Eye (tissue), 1 donor: ENCODE results near the gene ELL2.

Source experiments
- DNase-seq: peaks from one replicate; pipeline ENCODE4 v3.0.0-alpha.2; 2015

The ELL2 gene

DNA sequence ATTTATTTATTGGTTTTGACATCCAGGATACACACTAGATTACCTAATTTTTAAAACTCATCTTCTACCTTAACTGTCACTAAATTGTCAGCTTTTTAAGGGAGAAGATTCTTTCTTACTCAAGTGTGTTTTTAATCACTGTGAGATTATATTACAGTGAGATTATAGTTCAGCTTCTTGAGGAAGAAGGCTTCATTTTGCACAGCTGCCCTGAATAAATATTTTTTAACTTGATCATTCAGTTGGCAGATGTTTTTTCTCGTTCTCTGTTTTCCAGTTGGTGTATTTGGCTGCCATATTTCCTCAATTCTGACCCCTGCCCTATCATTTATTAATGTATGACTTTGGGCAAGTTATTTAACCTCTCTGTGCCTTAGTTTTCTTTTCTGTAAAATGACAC, 15.0 kb upstream of the ELL2 start:
- DNase-seq: no peak

DNA sequence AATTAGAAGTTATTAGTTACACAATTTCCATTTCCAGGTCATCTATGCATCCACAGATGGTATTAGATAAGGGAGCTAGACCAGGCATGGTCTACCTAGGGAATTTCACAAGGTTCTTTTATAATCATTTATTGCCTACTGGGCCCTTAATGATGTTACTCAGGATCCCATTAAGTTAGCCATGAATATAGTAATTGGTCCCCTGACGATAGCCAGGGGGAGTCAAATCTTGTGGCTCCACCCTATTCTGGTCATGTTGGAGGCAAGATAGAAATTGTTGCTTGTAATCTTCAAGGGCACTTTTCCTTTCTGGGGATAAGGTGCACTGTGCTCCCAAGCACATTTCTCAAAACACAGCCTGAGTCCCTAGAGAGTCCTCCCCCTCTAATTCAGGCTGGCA, 14.1 kb upstream of the ELL2 start:
- no peak for DNase-seq

DNA sequence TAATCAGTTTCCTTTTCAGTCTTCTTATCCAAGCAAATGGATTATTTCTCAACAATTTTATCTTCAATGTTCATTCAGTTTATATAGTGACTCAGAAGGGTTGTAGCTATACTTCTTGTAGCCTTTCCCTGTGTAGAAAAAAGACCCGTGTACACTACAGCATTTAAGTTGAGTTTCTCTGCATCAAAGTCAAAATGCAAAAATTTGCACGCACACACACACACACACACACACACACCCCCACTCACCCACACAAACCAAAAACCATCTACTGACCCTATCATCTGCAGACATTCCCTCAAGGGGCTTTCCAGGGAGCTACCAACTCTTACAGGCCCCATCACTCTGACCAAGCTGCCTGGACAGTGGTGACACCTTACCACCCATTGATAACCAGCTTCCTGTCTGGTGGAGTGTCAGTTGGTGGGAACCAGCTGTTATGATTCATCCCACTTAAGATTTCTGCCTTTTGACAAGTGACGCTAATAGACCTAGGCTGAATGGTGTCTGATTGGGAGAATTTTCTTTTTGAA, 12.2 kb upstream of the ELL2 start:
- no peak for DNase-seq

DNA sequence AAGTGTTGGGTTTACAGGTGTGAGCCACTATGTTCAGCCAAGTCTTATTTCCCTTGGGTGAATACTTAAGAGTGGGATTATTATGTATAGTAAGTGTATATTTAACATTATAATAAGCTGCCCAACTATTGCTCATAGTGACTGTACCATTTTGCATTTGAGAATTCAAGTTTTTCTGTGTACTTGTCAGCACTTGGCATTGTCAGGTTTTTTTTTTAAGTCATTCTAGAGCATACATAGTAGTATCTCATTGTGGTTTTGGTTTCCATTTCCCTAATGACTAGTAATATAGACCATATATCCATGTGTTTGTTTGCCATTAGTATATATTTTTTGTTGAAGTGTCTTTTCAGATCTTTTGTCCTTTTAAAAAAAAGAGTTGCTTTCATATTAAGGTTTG, 10.5 kb upstream of the ELL2 start:
- no peak for DNase-seq

DNA sequence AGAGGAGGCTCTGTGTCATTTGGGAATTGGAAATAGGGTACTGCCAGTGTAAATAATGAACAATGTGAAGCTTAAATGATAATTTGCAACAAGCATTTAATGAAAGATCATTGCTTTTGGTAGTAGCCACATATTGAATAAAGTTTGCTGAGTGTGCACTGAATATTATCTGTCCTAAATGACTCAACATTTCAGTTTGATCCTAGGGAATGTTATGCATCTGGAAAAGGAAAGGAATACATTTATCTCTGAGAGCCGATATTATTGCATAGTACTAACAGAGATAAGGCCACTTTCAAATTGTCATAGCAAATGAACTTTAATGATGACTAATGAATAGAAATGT, 8.7 kb upstream of the ELL2 start:
- DNase-seq: no peak

DNA sequence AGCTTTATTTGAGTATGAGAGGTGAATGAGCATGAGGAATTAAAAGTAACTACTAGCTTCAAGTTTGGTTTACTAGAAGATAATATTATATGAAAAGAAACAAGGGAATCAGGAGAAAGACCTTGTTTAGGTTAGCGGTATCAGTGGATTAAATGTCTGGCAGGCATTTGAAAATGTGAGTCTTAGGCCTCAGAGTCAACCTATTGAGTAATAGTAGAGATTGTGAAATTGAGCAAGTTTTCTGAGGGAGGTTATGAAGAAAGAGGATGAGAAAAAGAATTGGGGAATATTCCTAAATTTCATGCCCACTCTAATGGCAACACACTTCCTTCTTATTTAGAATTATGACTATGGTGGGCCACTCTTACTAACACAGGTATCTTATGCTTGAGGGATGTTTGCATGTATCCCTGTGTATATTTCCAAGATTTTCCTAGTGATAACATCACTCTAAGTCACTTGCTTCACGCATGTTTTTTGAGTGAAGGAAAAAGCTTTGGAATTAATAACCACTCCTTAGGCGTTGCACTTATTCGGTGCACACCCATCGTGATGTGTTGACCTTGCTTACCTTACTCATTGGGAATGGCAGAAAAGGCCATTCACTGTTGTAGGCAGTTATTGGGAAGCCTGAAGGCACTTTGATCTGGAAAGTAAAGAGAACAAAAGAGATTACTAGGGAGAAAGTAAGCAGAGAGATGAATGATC, 8.2 kb upstream of the ELL2 start:
- DNase-seq: no peak

DNA sequence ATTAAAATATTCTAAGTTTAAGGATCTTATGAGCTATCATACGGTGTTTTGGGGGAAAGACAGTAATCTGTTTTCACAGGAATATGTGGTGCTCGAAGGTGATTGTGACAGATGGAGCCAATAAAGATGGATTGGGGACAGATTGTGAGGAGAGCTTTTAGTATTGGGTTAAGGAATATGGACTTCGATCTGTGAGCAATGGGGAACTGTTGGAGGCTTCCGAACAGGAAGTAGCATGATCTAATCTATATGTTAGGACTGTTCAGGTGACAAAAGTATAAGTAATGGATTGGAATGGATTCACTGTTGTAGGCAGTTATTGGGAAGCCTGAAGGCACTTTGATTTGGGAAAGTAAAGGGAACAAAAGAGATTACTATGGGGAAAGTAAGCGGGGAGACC, 7.4 kb upstream of the ELL2 start:
- DNase-seq: no peak

DNA sequence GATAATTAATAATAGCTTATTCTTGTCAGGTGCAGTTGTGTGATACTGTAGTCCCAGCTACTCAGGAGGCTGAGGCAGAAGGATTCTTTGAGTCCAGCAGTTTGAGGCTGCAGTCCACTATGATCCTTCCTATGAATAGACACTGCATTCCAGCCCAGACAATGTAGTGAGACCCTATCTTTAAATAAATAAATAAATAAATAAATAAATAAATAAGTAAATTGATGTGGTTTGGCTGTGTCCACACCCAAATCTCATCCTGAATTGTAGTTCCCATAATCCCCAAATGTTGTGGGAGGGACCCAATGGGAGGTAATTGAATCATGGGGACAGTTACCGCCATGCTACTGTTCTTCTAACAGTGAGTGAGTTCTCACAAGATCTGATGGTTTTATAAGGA, 5.6 kb upstream of the ELL2 start:
- DNase-seq: no peak

DNA sequence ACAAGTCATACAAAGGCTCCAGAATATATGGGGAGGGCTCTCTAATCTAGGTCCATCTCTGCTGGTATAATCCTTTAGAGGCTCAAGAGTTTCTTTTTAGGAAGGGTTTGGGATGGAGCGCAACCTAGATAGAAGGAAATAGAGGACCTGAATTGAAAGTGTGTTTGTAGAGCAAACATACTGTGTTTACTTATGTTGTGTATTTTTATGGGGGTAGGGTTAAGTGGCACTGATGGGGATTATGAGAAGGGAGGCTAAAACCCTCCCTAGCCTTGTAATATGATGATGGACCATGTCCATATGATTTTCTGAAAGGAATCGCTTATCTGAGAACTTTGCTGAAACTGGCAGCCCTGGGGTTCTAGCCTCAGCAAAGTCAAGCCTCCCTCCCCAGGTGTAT, 4.4 kb upstream of the ELL2 start:
- DNase-seq: no peak

DNA sequence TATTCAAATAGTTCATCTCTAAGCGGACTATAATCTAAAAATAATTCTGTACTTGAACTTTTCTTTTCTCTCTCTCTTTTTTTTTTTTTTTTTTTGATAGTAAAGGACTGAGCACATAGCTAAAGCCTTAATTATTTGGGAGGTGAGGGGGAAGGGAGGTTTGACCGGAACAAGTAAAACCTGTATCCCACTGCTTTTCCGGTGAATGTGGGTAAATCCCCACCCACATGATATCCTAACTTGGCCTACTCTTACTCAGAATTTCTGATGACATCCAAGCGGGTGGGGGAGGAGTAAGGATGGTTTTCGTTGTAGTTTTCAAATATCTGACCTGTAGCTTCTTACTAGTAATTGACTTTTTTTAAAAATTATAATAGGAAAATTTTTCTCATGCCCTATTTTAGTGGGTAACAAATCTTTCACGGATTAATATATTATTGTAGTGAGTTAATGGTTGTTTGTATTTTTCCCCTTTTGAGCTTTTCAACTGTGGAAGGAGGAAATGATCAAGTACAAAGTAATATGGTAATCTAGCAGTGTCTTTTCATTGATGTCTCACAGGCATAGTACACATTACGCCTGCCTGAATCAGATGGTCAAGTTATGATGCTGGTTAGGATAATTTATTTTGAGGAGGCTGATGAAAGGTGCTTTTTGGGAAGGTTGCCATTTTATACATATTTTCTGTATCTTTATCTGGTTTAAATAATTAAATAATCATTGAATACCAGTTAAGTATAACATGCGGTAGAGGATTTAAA, 2.2 kb upstream of the ELL2 start:
- no peak for DNase-seq

DNA sequence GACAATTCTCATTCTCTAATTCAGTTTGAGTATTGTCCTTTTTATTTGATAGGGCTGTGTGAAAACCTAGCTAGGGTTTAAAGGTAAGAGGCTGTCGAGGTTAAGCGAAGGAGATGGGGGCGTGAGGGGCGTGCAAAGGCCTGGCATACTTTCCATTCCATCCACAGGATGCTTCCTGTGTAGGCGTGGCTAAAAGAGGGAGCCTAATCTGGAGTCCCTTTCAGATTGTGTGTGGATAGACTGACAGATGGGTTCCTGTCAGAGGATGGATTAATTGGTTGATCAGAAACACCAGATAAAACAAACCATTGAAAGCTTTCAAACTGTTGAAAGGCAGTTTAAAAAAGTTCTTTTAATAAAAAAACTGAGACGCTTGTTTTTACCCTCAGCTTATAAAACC, 1.1 kb upstream of the ELL2 start:
- DNase-seq: no peak

DNA sequence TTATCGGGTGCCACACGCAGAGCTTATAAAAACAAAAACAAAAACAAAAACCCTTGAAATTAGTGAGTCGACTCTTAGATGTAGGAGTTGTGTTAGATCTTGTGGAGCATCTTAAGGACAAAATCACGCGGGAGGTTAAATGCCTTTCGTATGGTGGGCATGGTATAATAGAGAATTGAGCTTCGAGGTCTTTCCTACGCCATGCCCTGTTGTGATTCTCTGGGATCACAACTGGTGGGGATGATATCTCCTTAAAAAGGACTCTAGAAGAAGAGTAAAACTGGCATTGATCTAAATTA, 773 bp upstream of the ELL2 start:
- DNase-seq: no peak

DNA sequence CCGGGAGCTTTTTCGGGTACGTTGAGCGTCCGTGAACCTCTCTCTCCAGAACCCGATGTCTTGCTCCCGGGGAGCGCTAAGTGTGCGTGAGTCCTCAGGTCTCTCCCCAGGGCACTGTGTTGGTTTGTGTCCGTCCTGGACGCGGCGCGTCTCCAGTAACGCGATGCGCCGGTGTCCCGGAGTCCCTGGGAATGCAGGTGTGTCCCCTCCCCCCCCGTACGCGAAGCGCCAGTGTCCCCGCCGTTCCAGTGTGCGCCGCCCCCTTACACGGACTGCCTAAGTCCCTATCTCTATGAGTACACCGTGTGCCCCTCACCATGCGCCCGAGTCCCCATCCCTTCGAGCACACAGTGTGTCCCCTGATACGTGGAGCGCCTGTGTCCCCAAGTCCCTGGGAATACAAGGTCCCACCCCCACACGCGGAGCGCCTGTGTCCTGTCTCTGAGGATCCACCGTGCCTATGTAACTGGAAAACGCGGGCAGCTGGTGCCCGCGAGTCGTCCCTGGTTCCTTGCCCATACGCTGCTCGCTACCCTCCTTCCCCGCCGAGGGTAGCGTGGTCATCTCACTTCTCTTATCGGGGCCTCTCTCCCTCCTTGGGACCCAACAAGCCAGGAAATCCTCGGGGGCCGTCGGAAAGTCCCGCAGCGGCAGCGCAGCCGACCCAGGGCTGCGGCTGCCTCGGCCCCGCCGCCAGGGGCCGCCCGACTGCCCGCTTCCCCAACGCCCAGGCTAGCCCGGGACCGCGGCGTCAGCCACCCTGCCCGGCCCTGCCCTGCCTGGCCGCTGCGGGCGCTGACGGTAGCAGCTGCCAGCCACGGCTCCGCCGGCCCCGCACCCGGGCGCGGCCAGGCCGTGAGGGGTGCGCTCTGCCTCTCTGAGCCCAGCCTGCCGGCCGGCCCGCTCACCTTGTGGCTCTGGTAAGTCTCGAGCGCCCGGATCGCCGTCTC, 709 bp downstream of the ELL2 start:
- peak; percentile 89 for DNase-seq

DNA sequence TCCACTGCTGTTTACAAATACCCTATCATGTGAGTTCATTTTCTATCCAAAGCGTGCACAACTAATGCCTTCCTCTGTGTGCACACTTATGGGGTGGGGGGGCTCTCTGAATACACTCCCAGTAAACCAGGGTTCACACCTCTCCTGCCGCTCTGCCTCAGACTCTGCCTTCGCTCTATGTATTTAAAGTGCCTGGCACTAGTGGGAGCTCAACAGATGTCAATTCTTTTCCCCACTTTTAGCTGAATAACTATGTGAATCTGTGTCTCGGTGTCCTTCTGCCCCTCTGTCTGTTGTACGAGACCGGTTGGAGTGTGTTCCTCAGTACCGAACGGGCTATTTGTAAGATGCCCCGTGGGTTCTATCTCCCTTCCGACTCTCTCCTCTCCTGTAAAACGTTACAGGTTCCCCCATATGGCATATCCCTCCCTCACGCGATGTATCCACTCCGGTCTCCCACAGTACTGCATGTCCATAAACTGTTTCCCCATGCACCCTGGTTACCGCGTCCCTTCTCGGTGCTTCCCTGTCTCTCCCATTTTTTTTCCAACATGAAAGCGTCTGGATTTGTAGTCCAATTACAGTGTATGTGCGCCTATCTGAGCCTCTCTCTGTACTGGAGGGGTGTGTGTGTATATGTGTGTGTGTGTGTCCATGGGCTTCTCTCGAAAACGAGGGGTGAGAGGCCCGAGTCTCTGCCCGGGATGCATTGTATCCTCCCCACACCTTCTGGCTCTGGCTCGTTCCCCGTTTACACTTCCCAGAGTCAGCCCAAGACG, 1.6 kb downstream of the ELL2 start:
- peak; percentile 77 for DNase-seq

DNA sequence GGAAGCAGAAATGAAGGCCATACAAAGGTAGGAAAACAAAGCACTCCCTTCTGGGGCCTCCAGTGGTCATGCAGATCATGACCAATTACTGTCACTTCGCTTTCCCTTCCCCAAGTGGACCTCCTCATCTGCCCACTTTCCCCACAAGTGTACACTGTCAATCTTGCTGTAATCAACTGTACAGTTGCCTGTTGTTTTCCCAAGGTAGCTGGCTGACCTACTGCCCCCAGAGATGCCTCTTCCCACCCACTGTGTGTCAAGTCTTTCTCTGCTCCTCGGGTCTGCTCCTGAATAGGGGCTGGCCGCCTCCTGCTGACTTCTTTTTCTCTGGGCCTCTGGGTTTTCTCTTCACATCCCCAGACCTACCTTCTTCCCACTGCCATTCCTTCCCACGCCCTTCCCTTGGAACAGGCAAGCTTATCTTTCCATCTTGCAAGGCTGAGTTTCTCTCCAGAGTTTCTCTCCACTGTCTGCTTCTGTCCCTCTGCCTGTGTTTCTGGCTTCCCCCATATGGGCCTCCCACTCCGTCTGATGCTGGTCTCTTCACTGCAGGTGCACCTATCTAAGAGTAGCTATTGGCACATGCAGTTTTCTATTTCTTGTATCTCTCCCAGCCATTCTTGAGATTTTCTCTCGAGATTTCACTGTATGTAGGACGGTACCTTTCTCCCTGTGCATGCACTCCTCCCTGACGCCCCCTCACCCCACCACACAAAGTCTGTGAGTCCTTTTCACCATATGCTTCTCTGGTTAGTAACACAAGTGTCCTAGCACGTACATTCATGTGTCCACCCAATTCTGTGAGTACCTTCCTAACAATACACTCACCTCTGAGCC, 2.4 kb downstream of the ELL2 start:
- DNase-seq: peak; percentile 87

DNA sequence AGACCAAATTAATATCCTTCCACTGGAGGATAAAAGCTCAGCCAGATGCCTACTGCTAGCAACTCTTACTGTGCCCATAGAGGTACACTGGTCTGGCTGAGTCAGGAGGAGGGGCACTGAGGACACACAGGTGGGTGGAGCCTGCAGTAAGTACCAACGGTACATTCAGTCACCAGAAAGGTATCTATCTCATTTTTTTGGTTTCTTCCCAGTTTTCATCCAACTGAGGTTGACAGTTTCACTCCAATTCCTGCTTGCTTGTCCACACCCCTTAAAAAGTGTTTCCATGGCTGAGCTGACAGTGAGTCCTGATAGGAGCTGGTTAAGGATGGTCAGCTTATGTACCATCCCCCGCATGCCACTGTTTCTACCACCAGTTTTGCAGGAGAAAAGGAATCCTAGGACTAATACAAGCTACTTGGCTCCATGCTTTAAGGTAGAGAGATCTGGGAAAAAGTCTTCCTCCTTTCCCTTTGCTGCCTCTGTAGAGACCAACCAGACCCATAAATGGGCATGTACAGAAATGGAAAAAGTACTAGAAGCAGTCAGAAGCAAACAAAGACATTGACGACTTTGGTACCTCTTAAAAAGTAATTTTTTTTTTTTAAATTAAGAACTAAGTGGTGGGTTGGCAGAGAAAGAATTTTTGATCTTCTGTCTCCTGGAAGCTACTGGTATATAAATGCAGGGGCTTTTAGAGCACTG, 3.2 kb downstream of the ELL2 start:
- DNase-seq: peak; percentile 55

DNA sequence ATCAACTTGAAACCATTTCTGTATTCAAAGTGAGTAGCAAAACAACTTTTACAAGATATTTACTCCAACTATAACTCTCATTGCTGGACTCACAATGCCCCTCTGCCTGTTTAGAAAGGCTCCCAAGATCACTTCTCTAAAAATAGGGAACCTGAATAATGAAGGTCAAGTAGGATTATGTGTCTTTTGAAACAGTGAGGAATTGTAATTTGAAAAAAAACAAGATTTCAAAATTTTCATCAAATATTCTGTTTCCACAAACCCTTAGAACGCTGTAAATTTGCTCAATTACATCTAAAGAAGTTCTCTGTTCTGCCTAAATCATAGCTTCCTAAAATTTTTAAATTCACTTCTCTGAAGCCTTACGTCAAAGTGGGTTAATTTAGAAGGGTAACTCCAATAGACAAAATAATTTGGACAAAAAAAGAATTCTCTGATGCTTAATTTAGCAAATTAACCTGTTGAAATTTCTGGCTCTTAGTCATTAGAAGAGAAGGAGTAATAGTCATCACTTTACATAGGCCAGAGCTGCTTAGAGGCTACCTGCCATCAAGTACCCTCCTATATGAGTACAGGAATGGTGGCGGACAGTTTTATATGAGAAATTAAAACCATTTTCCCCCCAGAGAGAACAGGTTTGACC, 4.0 kb downstream of the ELL2 start:
- DNase-seq: no peak

DNA sequence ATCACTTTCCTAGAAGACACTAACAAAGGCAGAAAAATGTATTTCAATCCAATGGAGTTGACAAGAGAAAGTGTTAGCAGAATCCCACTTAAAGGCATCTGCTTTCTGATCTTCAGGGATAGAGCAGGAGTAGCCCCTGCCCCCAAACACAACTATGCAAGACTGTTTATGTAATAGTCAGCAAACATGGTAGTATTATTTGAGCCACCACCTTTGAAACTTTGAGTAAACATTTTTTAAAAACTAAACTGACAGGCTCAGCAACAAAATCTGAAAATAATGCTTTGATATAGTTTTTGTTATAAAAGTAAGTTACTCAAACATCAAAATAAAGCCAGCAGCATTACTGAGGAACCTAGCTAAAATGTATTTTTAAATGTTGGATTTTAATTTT, 4.8 kb downstream of the ELL2 start:
- DNase-seq: no peak

DNA sequence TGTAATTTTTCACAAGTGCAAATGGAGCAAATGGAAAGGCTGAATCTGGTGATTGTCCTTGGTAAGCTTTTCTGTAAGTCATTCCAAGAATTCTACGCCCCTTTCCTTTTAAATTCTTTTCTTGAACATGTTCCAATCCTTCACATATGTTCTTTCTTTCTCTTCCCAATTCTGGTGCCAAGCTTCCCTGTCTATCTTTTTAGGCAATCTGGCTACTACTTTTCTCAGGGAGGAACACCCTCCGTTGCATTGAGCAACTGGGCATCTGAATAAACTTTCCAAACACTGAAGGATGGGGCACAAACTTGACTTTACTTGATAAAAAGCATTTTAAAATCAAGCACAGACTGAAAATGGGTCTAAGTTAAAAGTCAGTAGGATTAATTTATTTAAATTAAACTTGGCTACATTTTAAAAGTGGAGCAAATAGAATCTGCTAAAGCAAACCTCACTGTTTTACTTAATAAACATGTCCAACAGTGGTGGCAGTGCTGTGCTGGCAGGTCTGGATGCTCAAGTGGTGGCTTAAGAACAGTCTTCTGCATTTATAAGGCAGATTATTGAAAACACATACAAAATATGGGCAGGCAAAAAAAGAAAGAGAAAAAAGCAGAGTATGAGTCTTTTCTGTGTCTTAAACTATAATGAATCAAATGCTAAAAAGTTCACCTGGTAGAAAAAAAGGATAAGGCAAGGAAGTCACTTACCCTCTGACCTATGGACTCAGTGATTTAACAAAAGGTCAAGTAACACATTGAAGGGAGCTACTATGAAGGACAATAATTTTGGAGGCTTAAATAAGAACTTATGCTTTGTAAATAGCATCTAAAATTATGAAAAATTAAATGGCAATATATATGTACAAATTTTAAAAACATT, 5.4 kb downstream of the ELL2 start:
- DNase-seq: peak; percentile 22

DNA sequence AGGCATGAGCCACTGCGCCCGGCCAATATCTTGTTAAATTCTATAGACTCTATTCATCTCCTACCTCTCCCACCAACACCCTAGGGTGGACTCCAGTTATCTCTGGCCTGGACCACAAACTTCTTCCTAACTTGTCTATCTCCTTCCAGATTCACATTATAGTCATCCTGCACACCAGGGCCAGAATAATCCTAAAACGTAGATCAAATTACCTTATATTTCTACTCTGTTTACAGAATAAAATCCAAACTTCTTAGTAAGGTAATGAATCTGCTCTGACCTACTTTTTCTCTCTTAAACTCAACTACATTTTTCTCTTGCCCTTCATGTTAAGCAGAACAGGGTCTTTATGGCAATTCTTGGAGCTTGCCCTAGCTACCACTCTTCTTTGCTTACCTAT, 6.9 kb downstream of the ELL2 start:
- no peak for DNase-seq
